Transverse colon (tissue), 4 donors: Measurements from ENCODE around the gene CD6. TPM values are rescaled to one million over a fixed set of nuclear protein-coding genes. Genes with fewer than 3 reads are reported as not detected.

Experiments used
- DNase-seq: peaks from one replicate; pipeline ENCODE4 v3.0.0-alpha.2; 2019
- H3K27ac ChIP-seq, 4 donors: fragments of 200-600 bp; sonication (generic); 2 replicates each; pipeline ENCODE4 v1.5.1; 2016 to 2018; ENCODE audit warnings: inconsistent platforms in 4 of 4
- H3K27me3 ChIP-seq: fragments of 200-600 bp; sonication (generic); 2 replicates; pipeline ENCODE4 v1.5.1; 2017; ENCODE audit warnings: inconsistent platforms
- H3K36me3 ChIP-seq, 4 donors: fragments of 200-600 bp; sonication (generic); 2 replicates each; pipeline ENCODE4 v1.5.1; 2017 to 2019; ENCODE audit warnings: inconsistent platforms in 4 of 4
- H3K4me1 ChIP-seq, 4 donors: fragments of 200-600 bp; sonication (generic); 2 replicates each; pipeline ENCODE4 v1.5.1; 2017 to 2020; ENCODE audit warnings: inconsistent platforms in 4 of 4
- H3K4me3 ChIP-seq, 4 donors: fragments of 200-600 bp; sonication (generic); 1 replicate in 1 of 4; 2 replicates in 3 of 4; pipeline versions ENCODE4 v1.5.1 to v1.6.1; 2017 to 2019; ENCODE audit warnings: inconsistent platforms in 4 of 4
- H3K9me3 ChIP-seq, 2 donors: fragments of 200-600 bp; sonication (generic); 2 replicates each; pipeline ENCODE4 v1.5.1; 2017 to 2019; ENCODE audit warnings: inconsistent platforms in 2 of 2
- EP300 ChIP-seq: sonication (generic); formaldehyde crosslinking; IDR thresholded peaks from one replicate; pipeline ENCODE4 v1.6.1; 2017; ENCODE audit warnings: antibody characterized with exemption, low read depth
- POLR2A ChIP-seq: fragments of 450-650 bp; IDR thresholded peaks from one replicate; pipeline ENCODE4 v1.6.1; 2016; ENCODE audit warnings: antibody characterized with exemption, mild to moderate bottlenecking, moderate library complexity
- POLR2AphosphoS5 ChIP-seq, 3 donors: sonication (generic); formaldehyde crosslinking; IDR thresholded peaks; one replicate each; pipeline ENCODE4 v1.6.1; 2016; ENCODE audit warnings: antibody characterized with exemption in 3 of 3
- WGBS, 2 donors: methylation state at CpG; one replicate each; pipeline ENCODE4 v1.1.5; 2018; ENCODE audit warnings: low coverage in 1 of 2; 5-methylcytosine and 5-hydroxymethylcytosine counted together
- in situ Hi-C, 4 donors: fragments of 200-750 bp; cut with MboI; loops; one replicate each; pipeline versions ENCODE4 v1.15.0 to v1.15.1; 2017; ENCODE audit warnings: low sequenced_read_pairs in 3 of 4, low pct_ligation_motif_present in 1 of 4, low pct_unique_long_range_greater_than_20kb in 1 of 4
- intact Hi-C: fragments of 100-400 bp; cut with DNase I; formaldehyde crosslinking; loops from one replicate; pipeline ENCODE4 v1.15.1; 2023; ENCODE audit warnings: low total_unique reads
- small RNA-seq, 4 donors: library from RNA; depleted of rRNA; stranded (forward); fragments of <200 nt; gene quantifications; one replicate each; pipeline ENCODE3, GENCODE V24; 2016
- total RNA-seq, 4 donors: library from RNA; depleted of rRNA; stranded (reverse); fragments of >200 nt; gene quantifications; one replicate each; pipeline ENCODE4 v1.1.0, GENCODE V29; 2016
- TF ChIP-seq, protein P1 (sequence below), 5 experiments: fragments of 200-600 bp in 3 of 5; fragments of 450-650 bp in 2 of 5; sonication (generic) in 3 of 5; IDR thresholded peaks; 1 replicate in 2 of 5; 2 replicates in 3 of 5; pipeline ENCODE4 v1.5.1; 2016 to 2017; ENCODE audit warnings: antibody characterized with exemption in 5 of 5, inconsistent platforms in 3 of 5, mild to moderate bottlenecking in 2 of 5, moderate library complexity in 1 of 5

Gene CD6
- total RNA-seq, 4 donors from 2014 or later = 1.9 to 4.3 (median 3.0) TPM; not detected in 1

DNA sequence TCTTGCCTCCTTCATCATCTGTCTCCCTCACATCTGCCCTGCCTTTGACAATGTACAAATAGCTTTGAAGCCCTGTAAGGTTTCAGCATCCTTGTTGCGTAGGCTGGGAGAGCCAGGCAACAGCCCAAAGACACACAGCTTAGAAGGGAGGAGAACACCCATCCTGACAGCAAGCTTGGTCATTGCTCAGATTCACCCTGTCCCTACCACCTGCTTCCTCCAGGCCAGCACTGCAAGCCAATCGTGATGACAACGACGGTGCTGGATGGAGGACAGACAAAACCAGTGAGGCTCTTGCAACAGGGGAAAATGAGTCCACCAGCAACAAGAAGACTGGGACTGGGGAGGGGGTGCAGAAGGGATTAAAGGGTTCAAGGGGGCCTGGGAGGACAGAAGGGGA lies 97.9 kb downstream of the CD6 start:
- intact Hi-C loops = no loop called here

More for the DNA sequence above, 97.9 kb downstream of the CD6 start:
- no peak for TF ChIP-seq POLR2A
- no peak for TF ChIP-seq EP300
- no peak for TF ChIP-seq POLR2AphosphoS5 (IDR thresholded peaks at IDR 0.05)
- TF ChIP-seq, protein P1, sequence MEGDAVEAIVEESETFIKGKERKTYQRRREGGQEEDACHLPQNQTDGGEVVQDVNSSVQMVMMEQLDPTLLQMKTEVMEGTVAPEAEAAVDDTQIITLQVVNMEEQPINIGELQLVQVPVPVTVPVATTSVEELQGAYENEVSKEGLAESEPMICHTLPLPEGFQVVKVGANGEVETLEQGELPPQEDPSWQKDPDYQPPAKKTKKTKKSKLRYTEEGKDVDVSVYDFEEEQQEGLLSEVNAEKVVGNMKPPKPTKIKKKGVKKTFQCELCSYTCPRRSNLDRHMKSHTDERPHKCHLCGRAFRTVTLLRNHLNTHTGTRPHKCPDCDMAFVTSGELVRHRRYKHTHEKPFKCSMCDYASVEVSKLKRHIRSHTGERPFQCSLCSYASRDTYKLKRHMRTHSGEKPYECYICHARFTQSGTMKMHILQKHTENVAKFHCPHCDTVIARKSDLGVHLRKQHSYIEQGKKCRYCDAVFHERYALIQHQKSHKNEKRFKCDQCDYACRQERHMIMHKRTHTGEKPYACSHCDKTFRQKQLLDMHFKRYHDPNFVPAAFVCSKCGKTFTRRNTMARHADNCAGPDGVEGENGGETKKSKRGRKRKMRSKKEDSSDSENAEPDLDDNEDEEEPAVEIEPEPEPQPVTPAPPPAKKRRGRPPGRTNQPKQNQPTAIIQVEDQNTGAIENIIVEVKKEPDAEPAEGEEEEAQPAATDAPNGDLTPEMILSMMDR (IDR thresholded peaks at IDR 0.05) = no peak
- Histone ChIP-seq H3K36me3 (no peaks in the 10 kb centered on the region), H3K4me1 (peaks cover 4 to 17% (median 9%) of the 10 kb centered on the region in 4 donors), H3K27me3 (no peaks in the 10 kb centered on the region), H3K4me3 (no peak overlapping the region), H3K27ac (no peak overlapping the region), H3K9me3 (no peaks in the 10 kb centered on the region)
- in situ Hi-C loops = no loop called here
- DNase-seq = no peak
- WGBS, 2 donors = 94% methylated on average over 4 of the region's 4 CpGs; no CpG with 5 or more reads in 1 of the 2 donors

Small RNA genes lying within 50 kb of the gene (small RNA-seq; reads per million reads assigned to genes)
- 0 reads per million in 4 donors for gene RNU6-933P

Other genes starting within 250 kb of the CD6 start
- gene MS4A18, start 247.0 kb upstream of the CD6 start, total RNA-seq = not detected
- gene MS4A15, start 214.8 kb upstream of the CD6 start, total RNA-seq = not detected
- gene MS4A10, start 186.3 kb upstream of the CD6 start, total RNA-seq = 1 to 10 TPM in 2 of 4 donors, not detected in 2; 1.3 to 2.2 TPM
- gene CCDC86, start 129.6 kb upstream of the CD6 start, total RNA-seq = 1 to 10 TPM; 1.9 to 9.1 (median 5.5) TPM
- gene PTGDR2, start 115.7 kb upstream of the CD6 start, total RNA-seq = 10 to 100 TPM in 1 of 4 donors, 1 to 10 TPM in 2, not detected in 1; 3.5 to 36.6 (median 4.5) TPM
- gene ZP1, start 104.1 kb upstream of the CD6 start, total RNA-seq = not detected
- 10 to 100 TPM; 15.5 to 70.3 (median 42.8) TPM for gene PRPF19, start 65.1 kb upstream of the CD6 start, total RNA-seq
- 10 to 100 TPM; 35.2 to 47.2 (median 45.1) TPM for gene TMEM109, start 57.5 kb upstream of the CD6 start, total RNA-seq
- 1 to 10 TPM; 1.8 to 7.0 (median 3.5) TPM for gene TMEM132A, start 47.2 kb upstream of the CD6 start, total RNA-seq
- 10 to 100 TPM in 3 of 4 donors, 1 to 10 TPM in 1; 8.1 to 18.9 (median 12.6) TPM for gene SLC15A3, start 19.5 kb upstream of the CD6 start, total RNA-seq
- gene CD5, start 130.8 kb downstream of the CD6 start, total RNA-seq = 1 to 10 TPM in 3 of 4 donors, not detected in 1; 1.6 to 7.5 (median 3.7) TPM
- gene VPS37C, start 189.7 kb downstream of the CD6 start, total RNA-seq = 10 to 100 TPM in 3 of 4 donors, 1 to 10 TPM in 1; 8.6 to 23.3 (median 20.5) TPM
- 10 to 100 TPM in 1 of 4 donors, 1 to 10 TPM in 1, not detected in 2; 1.5 to 20.1 TPM for gene PGA3, start 231.8 kb downstream of the CD6 start, total RNA-seq